Endometrial microvascular endothelial cells (primary cell): Measurements from ENCODE around the gene CYP27C1. TPM values are rescaled to one million over a fixed set of nuclear protein-coding genes. Genes with fewer than 3 reads are reported as not detected.

Experiments used
- in situ Hi-C: cut with HindIII; loops from 2 replicates; pipeline ENCODE4 v1.10.0; 2017; ENCODE audit warnings: low sequenced_read_pairs, low pct_unique_long_range_greater_than_20kb; ENCODE audit errors: inconsistent ontology term
- total RNA-seq: library from RNA; depleted of rRNA; stranded (reverse); fragments of >200 nt; gene quantifications from one replicate; pipeline ENCODE4 v1.2.3, GENCODE V29; 2015; ENCODE audit errors: inconsistent ontology term

Gene CYP27C1
- total RNA-seq, 1 donor from 2014 or later, result not detected

GRCh38 chr2:127196549-127196948, 23.6 kb downstream of the CYP27C1 start:
- in situ Hi-C loops, result no loop called here

DNA sequence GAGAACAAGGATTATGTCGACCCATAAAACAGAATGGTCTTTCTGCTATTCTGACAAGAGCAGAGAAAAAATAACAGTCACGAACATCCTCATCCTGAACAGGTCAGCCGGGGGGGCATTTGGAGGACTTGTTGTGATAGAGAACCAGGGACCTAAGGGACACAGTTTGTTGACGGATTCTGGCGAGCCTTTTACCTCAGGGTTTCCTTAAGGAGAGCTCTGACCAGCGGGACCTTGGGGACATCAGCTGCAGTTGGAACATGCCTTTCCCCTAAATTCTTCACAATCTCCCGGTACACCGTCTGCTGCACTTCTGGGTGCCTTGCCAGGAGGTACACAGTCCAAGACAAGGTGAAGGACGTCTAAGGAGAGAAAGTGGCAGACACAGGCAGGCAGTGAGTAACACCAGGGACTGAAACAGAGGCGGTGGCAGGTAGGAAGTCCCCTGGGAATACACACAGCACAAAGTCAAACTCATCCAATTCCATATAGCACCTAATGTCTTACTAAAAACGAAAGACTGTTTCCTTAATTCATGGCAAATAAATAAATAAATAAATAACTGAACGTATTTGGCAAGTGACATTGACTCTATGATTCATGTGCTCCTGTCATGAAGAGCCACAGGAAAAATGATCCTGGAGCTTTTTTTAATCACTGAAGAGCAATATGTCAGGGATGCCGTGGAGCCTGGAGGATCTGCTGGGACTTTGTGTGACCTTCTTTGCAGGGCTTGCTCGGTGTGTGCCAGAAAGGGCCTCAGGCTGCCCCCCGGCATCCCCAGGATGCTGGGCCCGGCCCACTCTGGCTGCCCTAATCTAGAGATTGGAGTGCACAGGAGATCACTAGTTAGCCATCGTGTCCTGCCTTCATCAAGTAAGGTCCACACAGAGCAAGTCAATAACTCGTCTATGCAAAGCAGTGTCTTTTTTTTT, 24.7 kb downstream of the CYP27C1 start:
- in situ Hi-C loops, result no loop called here

DNA sequence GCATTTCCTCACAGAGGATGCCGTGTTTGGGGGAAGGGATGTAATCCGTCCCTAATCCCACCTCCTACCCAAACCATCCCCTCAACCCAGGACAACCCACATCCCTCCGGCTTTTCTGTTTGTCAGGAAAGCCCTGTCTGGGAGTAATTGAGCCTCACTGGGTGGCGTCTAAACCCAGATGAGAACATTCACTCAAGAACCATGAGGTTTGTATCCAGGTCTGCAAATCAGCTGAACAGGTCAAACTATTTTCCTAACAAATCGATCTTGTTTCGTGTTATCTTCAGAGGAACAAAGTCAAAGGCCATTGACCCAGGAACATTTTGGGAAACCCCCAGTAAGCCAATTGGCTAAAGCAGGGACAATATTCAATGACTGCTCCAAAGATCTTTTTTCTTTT, 25.7 kb downstream of the CYP27C1 start:
- in situ Hi-C loops, result no loop called here

DNA sequence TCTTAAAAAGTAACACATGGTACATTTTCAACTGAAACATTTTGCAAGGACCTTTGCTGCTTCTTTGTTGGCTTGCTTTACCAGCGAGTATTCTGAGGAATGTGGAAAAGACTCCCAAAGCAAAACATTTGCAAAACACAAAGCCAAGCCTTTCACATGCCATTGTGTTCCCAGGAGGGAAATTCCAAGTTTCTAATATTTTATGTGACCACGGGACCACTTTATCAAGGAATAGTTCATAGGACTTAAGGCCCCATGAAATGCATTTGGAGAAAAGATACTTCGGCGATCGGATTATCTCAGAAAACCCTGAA, 26.2 kb downstream of the CYP27C1 start:
- in situ Hi-C loops, result no loop called here

DNA sequence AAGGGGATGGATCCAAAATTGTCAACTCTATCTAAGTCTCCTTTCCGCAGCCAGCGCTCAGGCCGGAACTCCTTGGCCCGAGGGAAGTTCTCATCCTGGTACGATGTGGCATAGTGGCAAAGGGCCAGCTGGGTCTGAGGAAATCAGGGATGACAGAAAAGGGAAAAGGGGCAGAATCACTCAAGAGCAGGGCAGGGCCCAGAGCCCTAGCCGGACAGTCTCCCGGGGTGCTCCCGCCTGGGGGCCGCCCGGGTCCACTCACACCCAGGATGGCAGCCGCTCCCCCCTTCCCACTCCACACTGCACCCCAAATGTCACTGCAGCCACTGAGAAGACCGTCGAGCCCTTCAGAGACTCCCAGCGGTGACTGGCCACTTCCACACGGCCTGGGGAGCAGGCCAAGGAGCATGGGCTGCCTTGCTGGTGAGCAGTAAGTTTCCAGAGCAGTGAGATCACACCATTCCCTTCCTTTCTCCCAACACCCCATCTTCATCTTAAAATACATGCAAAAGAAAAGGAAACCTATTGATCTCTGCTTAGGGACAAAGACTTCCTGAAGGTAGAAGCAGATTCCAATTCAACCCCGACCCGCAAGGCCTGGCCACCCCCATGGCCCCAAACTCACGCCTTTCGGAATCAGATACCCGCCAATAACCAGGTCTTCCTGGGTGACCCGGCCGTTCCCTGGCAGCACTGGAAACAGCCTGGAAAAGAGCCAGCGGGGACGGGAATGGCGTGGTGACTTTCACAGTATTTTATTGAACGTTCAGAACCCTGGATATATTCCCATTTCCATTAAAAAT, 26.7 kb downstream of the CYP27C1 start:
- in situ Hi-C loops, result no loop called here

GRCh38 chr2:127191331-127192219, 28.5 kb downstream of the CYP27C1 start:
- in situ Hi-C loops, result no loop called here

DNA sequence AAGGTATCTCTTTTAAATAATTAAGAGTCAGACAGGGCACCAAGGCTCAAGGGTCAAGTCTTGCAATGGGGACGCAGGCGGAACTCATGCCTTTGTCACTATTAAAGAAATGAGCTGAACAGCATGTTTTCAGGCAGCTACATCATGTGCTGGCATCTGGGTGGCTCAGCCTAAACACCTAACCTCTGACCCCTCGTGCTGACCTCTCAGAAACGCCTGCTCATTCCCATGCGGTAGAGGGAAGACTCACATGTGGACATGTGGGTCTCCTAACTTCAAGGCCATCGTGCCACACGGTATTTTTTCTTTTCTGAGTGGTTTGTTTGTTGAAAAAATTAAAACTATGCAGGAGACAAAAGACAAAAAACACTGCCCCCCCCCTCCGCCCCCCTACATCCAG, 31.3 kb downstream of the CYP27C1 start:
- in situ Hi-C loops, result no loop called here

DNA sequence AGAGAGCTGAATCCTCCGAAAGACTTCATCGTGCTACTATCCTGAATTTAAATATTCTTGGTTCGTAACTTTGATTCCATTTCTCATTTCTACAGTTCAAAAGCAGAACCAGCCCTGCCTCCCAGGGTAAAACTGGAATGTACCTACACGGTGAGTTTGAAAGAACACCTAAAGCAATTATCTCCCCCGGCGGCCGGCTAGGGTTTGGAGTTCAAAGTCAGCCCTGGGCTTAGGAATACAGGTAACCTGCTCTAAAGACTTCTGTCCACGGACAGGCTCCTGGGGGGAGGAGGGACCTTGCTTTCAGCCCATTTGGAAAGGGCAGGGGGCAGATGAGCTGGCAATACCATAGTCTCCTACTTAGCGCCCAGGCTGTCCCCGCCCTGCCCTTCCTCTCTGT, 32.3 kb downstream of the CYP27C1 start:
- in situ Hi-C loops, result no loop called here

DNA sequence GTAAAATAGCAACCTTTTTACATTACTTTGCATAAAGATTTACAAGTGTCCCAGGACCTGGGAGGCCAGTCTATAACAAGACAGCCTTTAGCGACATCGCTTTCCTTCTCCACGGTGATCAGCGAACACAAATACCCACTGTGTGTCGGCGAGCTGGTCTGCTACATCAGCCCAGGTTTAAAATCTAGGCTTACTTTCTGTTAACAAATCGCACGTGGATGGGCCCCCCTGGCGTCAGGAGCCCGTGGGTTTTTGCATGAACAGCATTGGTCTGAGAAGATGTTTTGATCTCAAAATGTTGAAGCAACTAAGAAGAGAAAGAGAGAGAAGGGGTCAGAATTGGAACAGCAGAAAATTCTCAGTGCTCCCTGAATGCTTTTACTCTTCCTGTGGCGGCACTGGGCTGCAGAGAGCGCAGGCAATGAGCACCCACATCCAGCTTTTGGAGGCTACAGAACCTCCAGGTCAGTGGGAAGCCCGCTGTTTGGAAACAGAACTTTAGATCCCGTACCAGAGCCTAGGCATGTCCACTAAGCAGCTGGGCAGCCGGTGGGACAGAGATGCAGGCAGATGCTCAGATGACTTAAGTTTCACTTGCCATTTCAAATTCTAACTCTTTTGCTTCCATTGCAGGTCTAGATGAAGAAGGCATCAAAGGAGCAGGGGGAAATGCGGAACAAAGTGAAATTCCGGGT, 32.9 kb downstream of the CYP27C1 start:
- in situ Hi-C loops, result no loop called here

GRCh38 chr2:127185705-127186104, 34.4 kb downstream of the CYP27C1 start:
- in situ Hi-C loops, result no loop called here

- in situ Hi-C loops, result no loop called here
Observed at GRCh38 chr2:127185093-127185492, 35.0 kb downstream of the CYP27C1 start.

DNA sequence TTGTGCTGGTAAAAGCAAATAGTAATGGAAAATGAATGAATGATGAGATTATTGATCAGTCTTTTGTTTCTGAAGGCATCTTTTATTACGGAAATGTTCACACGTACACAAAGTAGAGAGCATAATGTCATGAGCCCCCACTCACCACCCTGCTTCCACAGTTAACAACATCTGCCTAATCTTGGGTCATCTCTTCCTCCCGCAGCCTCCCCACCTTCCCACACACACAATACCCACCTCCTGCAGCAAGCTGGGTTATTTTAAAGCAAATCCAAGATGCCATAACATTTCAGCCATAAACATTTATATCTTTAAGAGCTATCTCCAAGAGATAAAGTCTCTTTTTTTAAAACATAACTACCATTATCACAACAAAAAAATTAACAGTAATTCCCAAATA, 36.3 kb downstream of the CYP27C1 start:
- in situ Hi-C loops, result no loop called here

DNA sequence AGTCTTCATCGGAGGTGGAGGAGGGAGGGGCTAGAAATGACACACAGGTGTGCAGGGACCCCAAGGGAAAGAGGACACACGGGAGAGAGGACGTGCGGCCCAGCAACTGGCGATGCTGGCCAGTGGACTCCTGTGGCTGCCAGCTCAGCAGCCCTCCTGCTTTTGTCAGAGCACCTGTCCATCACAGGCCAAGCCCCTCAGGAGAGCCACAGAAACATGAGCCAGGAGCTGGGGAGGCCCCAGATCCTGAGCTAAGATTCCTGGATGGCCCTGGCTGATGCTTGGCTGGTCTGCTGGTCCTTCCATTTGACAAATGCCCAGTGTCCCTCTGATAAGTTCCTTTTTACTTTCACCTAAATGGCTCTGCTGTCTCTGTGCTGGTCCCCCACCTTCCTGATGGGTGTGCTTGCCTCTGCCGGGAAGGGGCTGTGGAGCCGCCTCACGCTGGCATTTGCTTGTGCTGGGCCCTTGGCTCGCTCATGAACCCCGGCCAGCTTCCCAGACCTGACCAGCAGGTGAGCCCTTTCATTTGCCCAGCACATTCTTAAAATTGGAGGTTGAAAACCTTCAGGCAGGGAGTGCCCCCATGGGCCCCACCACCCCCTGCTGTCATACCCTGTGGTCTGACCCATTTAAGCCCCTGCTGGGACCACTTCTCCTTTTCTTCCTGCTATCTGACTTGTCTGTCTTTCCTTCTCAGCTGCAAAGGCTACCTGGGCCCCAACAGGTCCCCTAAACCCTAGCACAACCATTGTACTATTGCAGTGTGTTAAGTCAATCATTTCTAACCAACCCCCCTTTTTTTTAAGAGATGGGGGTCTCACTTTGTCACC, 37.3 kb downstream of the CYP27C1 start:
- in situ Hi-C loops, result no loop called here

DNA sequence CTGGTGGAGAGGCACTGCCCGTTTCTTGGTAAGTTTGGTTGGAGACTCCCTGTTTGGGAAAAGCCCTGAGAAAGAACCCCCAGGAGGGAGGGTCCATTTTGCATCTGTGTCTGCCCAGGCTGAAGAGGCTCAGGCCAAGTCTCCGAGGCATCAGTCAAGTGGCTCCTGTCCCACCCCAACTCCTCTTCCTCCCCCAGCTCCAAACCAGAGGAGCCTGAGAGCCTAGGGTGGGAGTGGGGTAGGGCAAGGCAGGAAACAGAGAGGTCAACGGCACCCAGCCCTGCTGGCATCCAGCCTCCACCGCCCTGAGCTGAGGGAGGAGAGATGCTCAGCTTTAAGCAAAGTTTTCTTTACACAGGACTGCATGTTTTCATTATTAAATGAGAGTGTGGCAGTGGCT, 38.2 kb downstream of the CYP27C1 start:
- in situ Hi-C loops, result no loop called here

- in situ Hi-C loops, result no loop called here
Observed at GRCh38 chr2:127179766-127180165, 40.3 kb downstream of the CYP27C1 start.

GRCh38 chr2:127177617-127178263, 42.4 kb downstream of the CYP27C1 start:
- in situ Hi-C loops, result no loop called here
